ENCODE data around the gene CYP3A4.

- TF ChIP-seq CTCF (IDR thresholded peaks at IDR 0.05; ENCODE audit: low read length) (no peak), EZH2 (optimal IDR thresholded peaks at IDR 0.05; ENCODE audit: low read depth, low read length) (no peak), EZH2phosphoT487 (IDR thresholded peaks at IDR 0.05; ENCODE audit: low read length) (no peak)
Measured at GRCh38 chr7:99794585-99795502, 10.9 kb upstream of the CYP3A4 start.
